SU-DHL-6 (cell line): ENCODE measurements around the gene TMEM273.

Experiments used
- EZH2phosphoT487 ChIP-seq: fragments of 200-600 bp; sonication (generic), shearing (Covaris generic); conservative IDR thresholded peaks from 2 replicates; pipeline ENCODE4 v1.6.1; 2018; ENCODE audit warnings: mild to moderate bottlenecking, antibody characterized with exemption, low read length, moderate library complexity, mixed read lengths
- TF ChIP-seq, protein P1 (sequence below): fragments of 200-600 bp; sonication (generic); IDR thresholded peaks from one replicate; pipeline ENCODE4 v1.5.1; 2017; ENCODE audit warnings: antibody characterized with exemption, mild to moderate bottlenecking, low read length, moderate library complexity; ENCODE audit not compliant: insufficient read depth, poor library complexity, severe bottlenecking

DNA sequence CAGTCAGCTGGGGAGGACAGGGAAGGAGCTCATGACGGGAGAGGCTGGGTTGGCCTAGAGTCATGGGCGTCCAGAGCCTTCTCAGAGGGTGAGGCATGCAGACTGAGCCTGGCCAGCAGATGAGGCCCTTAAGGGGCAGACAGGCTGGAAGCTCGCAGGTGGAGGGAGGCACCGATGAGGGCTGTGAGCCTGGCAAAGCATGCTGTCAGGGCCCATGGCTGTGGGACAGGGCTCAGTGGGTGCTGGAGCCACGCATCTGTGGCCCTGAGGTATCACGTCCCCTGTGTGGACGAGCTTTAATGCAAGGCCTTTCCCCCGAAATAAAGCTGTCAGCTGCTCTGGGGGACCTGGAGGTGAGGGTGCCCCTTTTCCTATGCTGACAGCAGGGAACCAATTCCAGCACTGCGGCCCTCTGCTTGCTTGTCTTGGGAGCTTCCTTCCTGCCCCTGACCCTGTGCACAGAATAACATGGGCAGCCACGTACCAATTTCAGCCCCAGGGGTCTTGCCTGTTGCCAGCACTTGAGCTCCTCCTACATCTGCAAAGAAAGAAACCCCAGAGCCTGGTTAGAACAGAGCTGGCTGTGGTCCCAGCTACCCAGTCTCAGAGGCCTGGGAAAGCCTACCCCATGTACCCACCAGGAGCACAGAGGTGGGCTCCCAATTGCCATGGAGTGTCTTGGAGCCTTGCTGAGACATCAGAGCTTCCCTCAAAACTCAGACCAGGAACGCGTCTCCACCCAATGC, 20.6 kb downstream of the TMEM273 start:
- TF ChIP-seq, protein P1, sequence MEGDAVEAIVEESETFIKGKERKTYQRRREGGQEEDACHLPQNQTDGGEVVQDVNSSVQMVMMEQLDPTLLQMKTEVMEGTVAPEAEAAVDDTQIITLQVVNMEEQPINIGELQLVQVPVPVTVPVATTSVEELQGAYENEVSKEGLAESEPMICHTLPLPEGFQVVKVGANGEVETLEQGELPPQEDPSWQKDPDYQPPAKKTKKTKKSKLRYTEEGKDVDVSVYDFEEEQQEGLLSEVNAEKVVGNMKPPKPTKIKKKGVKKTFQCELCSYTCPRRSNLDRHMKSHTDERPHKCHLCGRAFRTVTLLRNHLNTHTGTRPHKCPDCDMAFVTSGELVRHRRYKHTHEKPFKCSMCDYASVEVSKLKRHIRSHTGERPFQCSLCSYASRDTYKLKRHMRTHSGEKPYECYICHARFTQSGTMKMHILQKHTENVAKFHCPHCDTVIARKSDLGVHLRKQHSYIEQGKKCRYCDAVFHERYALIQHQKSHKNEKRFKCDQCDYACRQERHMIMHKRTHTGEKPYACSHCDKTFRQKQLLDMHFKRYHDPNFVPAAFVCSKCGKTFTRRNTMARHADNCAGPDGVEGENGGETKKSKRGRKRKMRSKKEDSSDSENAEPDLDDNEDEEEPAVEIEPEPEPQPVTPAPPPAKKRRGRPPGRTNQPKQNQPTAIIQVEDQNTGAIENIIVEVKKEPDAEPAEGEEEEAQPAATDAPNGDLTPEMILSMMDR = no peak
- no peak for TF ChIP-seq EZH2phosphoT487
